Dendritic cell treated with granulocyte-macrophage colony-stimulating factor and Interleukin-4, amounts not matched to agents 40 ng/mL and 50 ng/mL, for 4 days (primary cell): Measurements from ENCODE around the gene GAP43.

Experiments used
- H3K27ac Mint-ChIP-seq: one replicate; pipeline ENCODE4 v1.8.0; 2022; ENCODE audit warnings: mild to moderate bottlenecking, mixed read lengths
- H3K27me3 Mint-ChIP-seq: one replicate; pipeline ENCODE4 v1.8.0; 2022; ENCODE audit warnings: mild to moderate bottlenecking, mixed read lengths
- H3K36me3 Mint-ChIP-seq: one replicate; pipeline ENCODE4 v1.8.0; 2022; ENCODE audit warnings: low read depth, mixed read lengths
- H3K4me1 Mint-ChIP-seq: one replicate; pipeline ENCODE4 v1.8.0; 2022; ENCODE audit warnings: low read depth, mixed read lengths
- H3K4me3 Mint-ChIP-seq: one replicate; pipeline ENCODE4 v1.8.0; 2022; ENCODE audit warnings: mild to moderate bottlenecking, moderate library complexity, mixed read lengths
- H3K9me3 Mint-ChIP-seq: one replicate; pipeline ENCODE4 v1.8.0; 2022; ENCODE audit warnings: mixed read lengths
- intact Hi-C: fragments of 100-400 bp; cut with micrococcal nuclease; formaldehyde crosslinking; loops from one replicate; pipeline ENCODE4 v1.15.0; 2022

The GAP43 gene

GRCh38 chr3:115623044-115623868 lies at the start of gene GAP43:
Gene GAP43 (plus strand): TSS chr3:115623510. CDS start chr3:115623690, 180 bp downstream.
- no peaks in the 10 kb centered on the region for H3K36me3 Mint-ChIP-seq
- H3K27ac Mint-ChIP-seq, result no peak within 1 kb of the TSS
- H3K27me3 Mint-ChIP-seq, result peaks cover 23% of the 10 kb centered on the region
- intact Hi-C loops, result no loop called here
- H3K9me3 Mint-ChIP-seq, result no peaks in the 10 kb centered on the region
- H3K4me3 Mint-ChIP-seq, result no peak within 1 kb of the TSS
- H3K4me1 Mint-ChIP-seq, result no peaks in the 10 kb centered on the region

GRCh38 chr3:115576325-115576875 lies 46.9 kb upstream of the GAP43 start:
- H3K36me3 Mint-ChIP-seq, result no peaks in the 10 kb centered on the region
- no peak overlapping the region for H3K4me3 Mint-ChIP-seq
- H3K27ac Mint-ChIP-seq, result no peak overlapping the region
- H3K4me1 Mint-ChIP-seq, result no peaks in the 10 kb centered on the region
- peaks cover 14% of the 10 kb centered on the region for H3K9me3 Mint-ChIP-seq
- intact Hi-C loops, result no loop called here
- no peaks in the 10 kb centered on the region for H3K27me3 Mint-ChIP-seq

GRCh38 chr3:115577000-115577399 lies 46.3 kb upstream of the GAP43 start:
- H3K4me3 Mint-ChIP-seq, result no peak overlapping the region
- intact Hi-C loops, result no loop called here
- H3K36me3 Mint-ChIP-seq, result no peaks in the 10 kb centered on the region
- H3K27me3 Mint-ChIP-seq, result no peaks in the 10 kb centered on the region
- peaks cover 14% of the 10 kb centered on the region for H3K9me3 Mint-ChIP-seq
- H3K27ac Mint-ChIP-seq, result no peak overlapping the region
- H3K4me1 Mint-ChIP-seq, result no peaks in the 10 kb centered on the region

- no peak overlapping the region for H3K27ac Mint-ChIP-seq
- intact Hi-C loops, result no loop called here
Observed at GRCh38 chr3:115578331-115578730, 45.0 kb upstream of the GAP43 start.

GRCh38 chr3:115580566-115580965 lies 42.7 kb upstream of the GAP43 start:
- Mint-ChIP-seq H3K4me3 (no peak overlapping the region), H3K9me3 (peaks cover 2% of the 10 kb centered on the region), H3K36me3 (no peaks in the 10 kb centered on the region), H3K27me3 (no peaks in the 10 kb centered on the region), H3K4me1 (no peaks in the 10 kb centered on the region), H3K27ac (no peak overlapping the region)
- intact Hi-C loops, result no loop called here

More at GRCh38 chr3:115578331-115578730, 45.0 kb upstream of the GAP43 start:
- no peaks in the 10 kb centered on the region for H3K36me3 Mint-ChIP-seq
- H3K9me3 Mint-ChIP-seq, result peaks cover 14% of the 10 kb centered on the region
- no peak overlapping the region for H3K4me3 Mint-ChIP-seq
- no peaks in the 10 kb centered on the region for H3K27me3 Mint-ChIP-seq
- no peaks in the 10 kb centered on the region for H3K4me1 Mint-ChIP-seq

GRCh38 chr3:115581362-115582135 lies 41.8 kb upstream of the GAP43 start:
- Mint-ChIP-seq H3K4me3 (no peak overlapping the region), H3K27me3 (no peaks in the 10 kb centered on the region), H3K4me1 (no peaks in the 10 kb centered on the region), H3K36me3 (no peaks in the 10 kb centered on the region), H3K9me3 (no peaks in the 10 kb centered on the region), H3K27ac (no peak overlapping the region)
- intact Hi-C loops, result no loop called here

- Mint-ChIP-seq H3K4me3 (no peak overlapping the region), H3K36me3 (no peaks in the 10 kb centered on the region), H3K27me3 (no peaks in the 10 kb centered on the region), H3K9me3 (peaks cover 4% of the 10 kb centered on the region), H3K27ac (no peak overlapping the region), H3K4me1 (no peaks in the 10 kb centered on the region)
- intact Hi-C loops, result no loop called here
Observed at GRCh38 chr3:115588201-115589115, 34.9 kb upstream of the GAP43 start.

GRCh38 chr3:115590873-115591272 lies 32.4 kb upstream of the GAP43 start:
- Mint-ChIP-seq H3K9me3 (peaks cover 18% of the 10 kb centered on the region), H3K4me1 (no peaks in the 10 kb centered on the region), H3K4me3 (no peak overlapping the region), H3K27ac (no peak overlapping the region), H3K27me3 (no peaks in the 10 kb centered on the region), H3K36me3 (no peaks in the 10 kb centered on the region)
- intact Hi-C loops, result no loop called here

GRCh38 chr3:115595611-115596275 lies 27.6 kb upstream of the GAP43 start:
- Mint-ChIP-seq H3K27me3 (no peaks in the 10 kb centered on the region), H3K4me1 (no peaks in the 10 kb centered on the region), H3K36me3 (no peaks in the 10 kb centered on the region), H3K27ac (no peak overlapping the region), H3K9me3 (peaks cover 21% of the 10 kb centered on the region), H3K4me3 (no peak overlapping the region)
- intact Hi-C loops, result no loop called here

GRCh38 chr3:115598216-115598615 lies 25.1 kb upstream of the GAP43 start:
- Mint-ChIP-seq H3K4me1 (no peaks in the 10 kb centered on the region), H3K27ac (no peak overlapping the region), H3K9me3 (peaks cover 19% of the 10 kb centered on the region), H3K27me3 (no peaks in the 10 kb centered on the region), H3K36me3 (no peaks in the 10 kb centered on the region), H3K4me3 (no peak overlapping the region)
- intact Hi-C loops, result no loop called here

GRCh38 chr3:115602194-115602593 lies 21.1 kb upstream of the GAP43 start:
- intact Hi-C loops, result no loop called here
- no peaks in the 10 kb centered on the region for H3K4me1 Mint-ChIP-seq
- H3K36me3 Mint-ChIP-seq, result no peaks in the 10 kb centered on the region
- no peaks in the 10 kb centered on the region for H3K27me3 Mint-ChIP-seq
- H3K27ac Mint-ChIP-seq, result no peak overlapping the region
- H3K9me3 Mint-ChIP-seq, result no peaks in the 10 kb centered on the region
- no peak overlapping the region for H3K4me3 Mint-ChIP-seq

GRCh38 chr3:115611630-115612029 lies 11.7 kb upstream of the GAP43 start:
- H3K4me3 Mint-ChIP-seq, result no peak overlapping the region

More at GRCh38 chr3:115611630-115612029, 11.7 kb upstream of the GAP43 start:
- intact Hi-C loops, result no loop called here
- no peaks in the 10 kb centered on the region for H3K9me3 Mint-ChIP-seq
- H3K27me3 Mint-ChIP-seq, result no peaks in the 10 kb centered on the region
- no peaks in the 10 kb centered on the region for H3K36me3 Mint-ChIP-seq
- no peak overlapping the region for H3K27ac Mint-ChIP-seq
- no peaks in the 10 kb centered on the region for H3K4me1 Mint-ChIP-seq
